Epithelial cell of proximal tubule (primary cell): ENCODE data around the gene UPK1A. TPM values are rescaled to one million over a fixed set of nuclear protein-coding genes. Genes with fewer than 3 reads are reported as not detected.

Experiments
- DNase-seq: peaks from one replicate; pipeline ENCODE4 v3.0.0-alpha.2; 2011; ENCODE audit warnings: low read depth
- H3K4me3 ChIP-seq: 2 replicates; pipeline ENCODE4 v1.5.1; 2011; ENCODE audit warnings: low read depth, mild to moderate bottlenecking, low read length
- total RNA-seq: library from RNA; depleted of rRNA; stranded (reverse); fragments of >200 nt; gene quantifications from 2 replicates; pipeline ENCODE4 v1.2.3, GENCODE V29; 2015
- TF ChIP-seq, protein P1 (sequence below): conservative IDR thresholded peaks from 2 replicates; pipeline ENCODE4 v1.5.1; 2012; ENCODE audit warnings: low read depth, mild to moderate bottlenecking, low read length

Gene UPK1A
- total RNA-seq, 1 donor from 2014 or later, result not detected

GRCh38 chr19:35727053-35727955 lies 61.0 kb downstream of the UPK1A start:
- TF ChIP-seq, protein P1, sequence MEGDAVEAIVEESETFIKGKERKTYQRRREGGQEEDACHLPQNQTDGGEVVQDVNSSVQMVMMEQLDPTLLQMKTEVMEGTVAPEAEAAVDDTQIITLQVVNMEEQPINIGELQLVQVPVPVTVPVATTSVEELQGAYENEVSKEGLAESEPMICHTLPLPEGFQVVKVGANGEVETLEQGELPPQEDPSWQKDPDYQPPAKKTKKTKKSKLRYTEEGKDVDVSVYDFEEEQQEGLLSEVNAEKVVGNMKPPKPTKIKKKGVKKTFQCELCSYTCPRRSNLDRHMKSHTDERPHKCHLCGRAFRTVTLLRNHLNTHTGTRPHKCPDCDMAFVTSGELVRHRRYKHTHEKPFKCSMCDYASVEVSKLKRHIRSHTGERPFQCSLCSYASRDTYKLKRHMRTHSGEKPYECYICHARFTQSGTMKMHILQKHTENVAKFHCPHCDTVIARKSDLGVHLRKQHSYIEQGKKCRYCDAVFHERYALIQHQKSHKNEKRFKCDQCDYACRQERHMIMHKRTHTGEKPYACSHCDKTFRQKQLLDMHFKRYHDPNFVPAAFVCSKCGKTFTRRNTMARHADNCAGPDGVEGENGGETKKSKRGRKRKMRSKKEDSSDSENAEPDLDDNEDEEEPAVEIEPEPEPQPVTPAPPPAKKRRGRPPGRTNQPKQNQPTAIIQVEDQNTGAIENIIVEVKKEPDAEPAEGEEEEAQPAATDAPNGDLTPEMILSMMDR, result no peak
- no peak for DNase-seq
- H3K4me3 ChIP-seq, result no peak overlapping the region

Other genes starting within 250 kb of the UPK1A start
- not detected in 2 replicates for gene FFAR2, start 218.3 kb upstream of the UPK1A start, total RNA-seq
- not detected in 2 replicates for gene KRTDAP, start 176.1 kb upstream of the UPK1A start, total RNA-seq
- gene DMKN, start 152.9 kb upstream of the UPK1A start, total RNA-seq, result 195 and 200 TPM in 2 replicates
- not detected in 2 replicates for gene SBSN, start 138.2 kb upstream of the UPK1A start, total RNA-seq
- not detected in 2 replicates for gene GAPDHS, start 133.1 kb upstream of the UPK1A start, total RNA-seq
- 157 and 167 TPM in 2 replicates for gene TMEM147, start 120.9 kb upstream of the UPK1A start, total RNA-seq
- gene ATP4A, start 102.9 kb upstream of the UPK1A start, total RNA-seq, result not detected in 2 replicates
- not detected in 2 replicates for gene PMIS2, start 80.3 kb upstream of the UPK1A start, total RNA-seq
- gene HAUS5, start 53.8 kb upstream of the UPK1A start, total RNA-seq, result 19.2 and 19.7 TPM in 2 replicates
- 114 and 116 TPM in 2 replicates for gene RBM42, start 37.5 kb upstream of the UPK1A start, total RNA-seq
- 0.35 TPM in 1 of 2 replicates, not detected in the other for gene ETV2, start 24.8 kb upstream of the UPK1A start, total RNA-seq
- 496 and 575 TPM in 2 replicates for gene COX6B1, start 18.2 kb upstream of the UPK1A start, total RNA-seq
- gene ZBTB32, start 38.0 kb downstream of the UPK1A start, total RNA-seq, result not detected in 2 replicates
- 7.4 and 20.2 TPM in 2 replicates for gene KMT2B, start 51.5 kb downstream of the UPK1A start, total RNA-seq
- 7.9 and 15.3 TPM in 2 replicates for gene IGFLR1, start 75.9 kb downstream of the UPK1A start, total RNA-seq
- gene U2AF1L4, start 78.9 kb downstream of the UPK1A start, total RNA-seq, result 5.9 and 6.5 TPM in 2 replicates
- 49.6 and 63.7 TPM in 2 replicates for gene PSENEN, start 79.1 kb downstream of the UPK1A start, total RNA-seq
- 12.7 and 18.9 TPM in 2 replicates for gene LIN37, start 82.1 kb downstream of the UPK1A start, total RNA-seq
- gene HSPB6, start 90.5 kb downstream of the UPK1A start, total RNA-seq, result 0.14 and 2.0 TPM in 2 replicates
- 14.3 and 14.7 TPM in 2 replicates for gene PROSER3, start 91.7 kb downstream of the UPK1A start, total RNA-seq
- 2.6 and 13.3 TPM in 2 replicates for gene ARHGAP33, start 109.0 kb downstream of the UPK1A start, total RNA-seq
- not detected in 2 replicates for gene PRODH2, start 146.3 kb downstream of the UPK1A start, total RNA-seq
- not detected in 2 replicates for gene NPHS1, start 186.0 kb downstream of the UPK1A start, total RNA-seq
- not detected in 2 replicates for gene KIRREL2, start 190.4 kb downstream of the UPK1A start, total RNA-seq
- 1.1 and 8.4 TPM in 2 replicates for gene APLP1, start 202.1 kb downstream of the UPK1A start, total RNA-seq
- 3.9 and 10.7 TPM in 2 replicates for gene NFKBID, start 234.0 kb downstream of the UPK1A start, total RNA-seq
- not detected in 2 replicates for gene HCST, start 236.0 kb downstream of the UPK1A start, total RNA-seq
- not detected in 2 replicates for gene TYROBP, start 241.8 kb downstream of the UPK1A start, total RNA-seq